OCI-LY7 (cell line): ENCODE measurements around the gene RSL24D1.

Experiments used
- CTCF ChIP-seq: fragments of 200-600 bp; sonication (generic); conservative IDR thresholded peaks from 2 replicates; pipeline ENCODE4 v1.5.1; 2014; ENCODE audit warnings: mild to moderate bottlenecking, antibody characterized with exemption, low read length, moderate library complexity, mixed read lengths
- EZH2phosphoT487 ChIP-seq: fragments of 200-600 bp; sonication (generic); IDR thresholded peaks from 2 replicates; pipeline ENCODE4 v1.6.1; 2018; ENCODE audit warnings: low read depth, borderline replicate concordance, mild to moderate bottlenecking, mixed run types, antibody characterized with exemption, low read length, moderate library complexity, mixed read lengths

DNA sequence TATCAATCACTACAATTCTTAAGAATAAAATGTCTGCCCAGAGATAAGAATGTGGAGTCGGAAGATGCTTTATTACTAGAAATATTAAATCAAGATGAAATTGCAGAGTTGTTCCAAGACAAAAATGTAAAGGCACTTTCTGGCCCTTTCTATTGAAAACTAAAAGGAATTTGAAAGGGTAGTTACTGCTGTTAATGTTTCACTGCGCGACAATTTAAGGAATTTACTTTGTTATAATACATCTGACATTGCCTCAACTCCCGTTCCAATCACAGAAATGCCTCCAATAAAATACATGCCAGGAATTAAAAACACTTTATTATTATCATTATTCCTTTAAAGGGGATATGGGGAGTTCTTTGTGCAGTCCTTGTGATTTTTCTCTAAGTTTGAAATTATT lies 26.4 kb downstream of the RSL24D1 start:
- TF ChIP-seq CTCF (no peak), EZH2phosphoT487 (no peak)
